ENCODE data around the gene TMEM14A. TPM values are rescaled to one million over a fixed set of nuclear protein-coding genes. Genes with fewer than 3 reads are reported as not detected.

TMEM14A gene
- total RNA-seq, 4 donors from 2014 or later = 6.2 to 9.3 (median 8.5) TPM

DNA sequence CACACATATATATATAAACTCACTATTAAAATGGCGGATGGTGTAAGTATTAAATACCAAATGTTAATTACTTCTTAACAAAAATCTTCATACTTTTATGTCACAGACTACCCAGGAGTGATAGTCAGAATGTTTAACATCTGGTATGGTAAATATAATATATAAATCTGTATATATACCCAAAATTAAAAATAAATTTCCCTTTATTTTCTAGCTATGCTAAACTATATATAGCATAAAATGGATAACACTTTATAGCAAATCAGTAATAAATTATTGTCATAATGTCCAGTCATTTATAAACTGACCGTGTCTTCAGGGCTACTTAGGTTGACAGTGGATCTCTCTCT, 55.3 kb downstream of the TMEM14A start:
- no peak for DNase-seq (ENCODE audit: low spot score in 2 of 2)
- WGBS, 2 donors = 88 to 89% methylated on average over 2 of the region's 2 CpGs
- no peak overlapping the region for H3K4me3 ChIP-seq (ENCODE audit: low read depth, poor library complexity, severe bottlenecking)
- intact Hi-C loops (cut with DNase I; ENCODE audit: low total_unique reads) = no loop called here
- no peak for TF ChIP-seq POLR2A (IDR thresholded peaks at IDR 0.05)
- TF ChIP-seq, protein P1, sequence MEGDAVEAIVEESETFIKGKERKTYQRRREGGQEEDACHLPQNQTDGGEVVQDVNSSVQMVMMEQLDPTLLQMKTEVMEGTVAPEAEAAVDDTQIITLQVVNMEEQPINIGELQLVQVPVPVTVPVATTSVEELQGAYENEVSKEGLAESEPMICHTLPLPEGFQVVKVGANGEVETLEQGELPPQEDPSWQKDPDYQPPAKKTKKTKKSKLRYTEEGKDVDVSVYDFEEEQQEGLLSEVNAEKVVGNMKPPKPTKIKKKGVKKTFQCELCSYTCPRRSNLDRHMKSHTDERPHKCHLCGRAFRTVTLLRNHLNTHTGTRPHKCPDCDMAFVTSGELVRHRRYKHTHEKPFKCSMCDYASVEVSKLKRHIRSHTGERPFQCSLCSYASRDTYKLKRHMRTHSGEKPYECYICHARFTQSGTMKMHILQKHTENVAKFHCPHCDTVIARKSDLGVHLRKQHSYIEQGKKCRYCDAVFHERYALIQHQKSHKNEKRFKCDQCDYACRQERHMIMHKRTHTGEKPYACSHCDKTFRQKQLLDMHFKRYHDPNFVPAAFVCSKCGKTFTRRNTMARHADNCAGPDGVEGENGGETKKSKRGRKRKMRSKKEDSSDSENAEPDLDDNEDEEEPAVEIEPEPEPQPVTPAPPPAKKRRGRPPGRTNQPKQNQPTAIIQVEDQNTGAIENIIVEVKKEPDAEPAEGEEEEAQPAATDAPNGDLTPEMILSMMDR (IDR thresholded peaks at IDR 0.05) = no peak

DNA sequence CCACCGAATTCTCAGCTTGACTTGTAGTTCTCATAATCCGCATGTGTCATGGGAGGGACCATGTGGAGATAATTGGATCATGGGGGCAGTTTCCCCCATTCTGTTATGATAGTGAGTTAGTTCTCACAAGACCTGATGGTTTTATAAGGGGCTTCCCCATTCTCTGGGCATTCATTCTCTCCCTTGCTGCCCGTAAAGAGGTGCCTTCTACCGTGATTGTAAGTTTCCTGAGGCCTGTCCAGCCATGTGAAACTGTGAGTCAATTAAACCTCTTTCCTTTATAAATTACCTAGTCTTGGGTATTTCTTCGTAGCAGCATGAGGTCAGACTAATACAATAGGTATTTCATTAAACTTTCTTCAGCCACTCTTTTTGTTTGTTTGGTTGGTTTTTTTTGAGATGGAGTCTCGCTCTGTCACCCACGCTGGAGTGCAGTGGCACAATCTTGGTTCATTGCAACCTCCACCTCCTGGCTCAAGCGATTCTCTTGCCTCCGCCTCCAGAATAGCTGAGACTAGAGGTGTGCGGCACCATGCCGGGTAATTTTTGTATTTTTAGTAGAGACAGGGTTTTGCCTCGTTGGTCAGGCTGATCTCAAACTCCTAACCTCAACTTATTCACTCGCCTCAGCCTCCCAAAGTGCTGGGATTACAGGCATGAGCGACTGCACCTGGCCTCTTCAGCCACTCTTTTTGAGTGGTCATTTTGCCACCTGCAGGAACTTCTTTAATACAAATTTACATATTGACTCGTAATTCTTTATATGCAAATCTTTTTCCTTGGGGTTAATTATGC, 56.0 kb downstream of the TMEM14A start:
- no peak overlapping the region for H3K4me3 ChIP-seq (ENCODE audit: low read depth, poor library complexity, severe bottlenecking)
- DNase-seq (ENCODE audit: low spot score in 2 of 2) = no peak
- 90 to 91% methylated on average over 15 of the region's 15 CpGs for WGBS, 2 donors
- intact Hi-C loops (cut with DNase I; ENCODE audit: low total_unique reads) = no loop called here
- TF ChIP-seq POLR2A (IDR thresholded peaks at IDR 0.05) = no peak
- TF ChIP-seq, protein P1 (IDR thresholded peaks at IDR 0.05) = no peak

DNA sequence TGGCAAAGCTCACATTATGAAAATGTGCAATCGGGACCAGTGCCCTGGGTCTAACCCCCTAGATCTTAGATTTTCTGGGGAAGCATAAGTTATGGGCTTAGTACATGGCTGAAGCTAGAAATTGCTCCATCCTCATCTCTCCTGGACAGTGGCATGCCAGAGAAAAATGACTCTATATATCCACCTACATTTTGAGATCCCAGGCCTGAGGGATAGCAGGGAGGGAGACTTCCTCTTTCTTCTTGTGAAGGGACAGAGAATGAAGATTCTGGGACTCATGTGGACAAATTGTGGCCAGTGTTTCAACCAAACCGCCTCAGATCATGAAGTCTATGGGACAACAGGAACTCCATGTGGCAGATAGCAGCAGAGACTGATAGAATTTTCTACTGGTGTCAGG, 57.0 kb downstream of the TMEM14A start:
- WGBS, 2 donors = 90 to 93% methylated on average over 2 of the region's 2 CpGs
- TF ChIP-seq POLR2A (IDR thresholded peaks at IDR 0.05) = no peak
- TF ChIP-seq, protein P1 (IDR thresholded peaks at IDR 0.05) = no peak
- intact Hi-C loops (cut with DNase I; ENCODE audit: low total_unique reads) = no loop called here
- no peak overlapping the region for H3K4me3 ChIP-seq (ENCODE audit: low read depth, poor library complexity, severe bottlenecking)
- DNase-seq (ENCODE audit: low spot score in 2 of 2) = no peak

DNA sequence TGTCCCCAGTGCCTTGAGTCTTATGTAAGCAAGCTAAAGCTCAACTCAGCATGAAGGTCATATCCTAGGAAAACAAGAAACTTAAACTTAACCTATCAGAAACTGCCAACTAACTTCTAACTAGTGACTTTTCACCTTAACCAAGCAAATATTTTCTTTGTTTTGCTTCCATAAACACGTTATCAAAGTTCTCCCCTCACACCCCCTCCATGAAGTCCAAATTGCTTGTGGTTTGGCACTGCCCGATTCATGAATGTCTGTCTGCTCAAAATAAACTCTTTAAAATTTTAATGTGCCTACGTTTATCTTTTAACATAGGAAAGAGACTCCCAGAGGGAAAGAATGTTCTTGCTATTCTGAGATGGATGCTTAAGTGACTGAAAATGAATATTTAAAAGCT, 57.5 kb downstream of the TMEM14A start:
- no peak overlapping the region for H3K4me3 ChIP-seq (ENCODE audit: low read depth, poor library complexity, severe bottlenecking)
- TF ChIP-seq, protein P1 (IDR thresholded peaks at IDR 0.05) = no peak
- TF ChIP-seq POLR2A (IDR thresholded peaks at IDR 0.05) = no peak
- intact Hi-C loops (cut with DNase I; ENCODE audit: low total_unique reads) = no loop called here
- no peak for DNase-seq (ENCODE audit: low spot score in 2 of 2)
- 49 to 55% methylated on average over 3 of the region's 3 CpGs for WGBS, 2 donors

DNA sequence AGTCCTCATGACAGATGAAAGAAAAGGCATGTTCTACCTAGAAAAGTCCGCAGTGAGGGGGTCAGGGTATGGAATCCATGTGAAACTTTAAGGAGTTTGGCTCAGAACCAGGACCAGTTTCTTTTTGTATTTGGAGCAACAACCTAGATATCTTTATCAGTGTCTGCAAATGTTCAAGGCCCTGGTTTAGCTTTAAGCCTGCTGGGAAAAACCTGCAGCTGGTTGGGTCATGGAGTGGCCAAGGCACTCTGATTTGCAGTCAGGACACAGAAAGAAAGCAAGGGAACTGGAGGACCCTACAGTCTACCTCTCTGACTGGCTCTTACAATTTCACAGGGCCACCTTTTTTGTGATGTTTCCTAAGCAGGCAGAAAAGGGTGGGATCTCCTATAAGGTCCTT, 58.7 kb downstream of the TMEM14A start:
- no peak for DNase-seq (ENCODE audit: low spot score in 2 of 2)
- TF ChIP-seq, protein P1 (IDR thresholded peaks at IDR 0.05) = no peak
- no peak for TF ChIP-seq POLR2A (IDR thresholded peaks at IDR 0.05)
- intact Hi-C loops (cut with DNase I; ENCODE audit: low total_unique reads) = no loop called here
- 50 to 82% methylated on average over 1 of the region's 1 CpG for WGBS, 2 donors
- no peak overlapping the region for H3K4me3 ChIP-seq (ENCODE audit: low read depth, poor library complexity, severe bottlenecking)

DNA sequence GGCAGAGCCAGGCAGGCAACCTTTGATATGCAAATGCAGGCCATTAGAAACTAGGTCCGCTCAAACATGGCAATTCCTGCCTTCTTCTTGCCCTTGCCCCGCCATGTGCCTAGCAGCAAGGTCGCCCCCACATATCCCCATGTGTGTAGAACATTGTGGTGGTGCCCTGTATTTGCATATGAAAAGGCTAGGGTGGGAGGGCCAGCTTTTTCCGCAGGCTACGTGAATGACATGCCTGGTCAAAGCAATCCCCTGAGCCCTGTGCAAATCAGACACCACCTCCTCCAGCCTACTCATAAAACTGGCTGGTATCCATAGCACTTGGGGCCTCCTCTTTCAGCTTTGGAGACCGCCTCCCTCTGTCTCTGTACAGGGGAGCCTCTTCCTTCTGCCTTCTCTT, 60.8 kb downstream of the TMEM14A start:
- 60 to 62% methylated on average over 6 of the region's 6 CpGs for WGBS, 2 donors
- no peak for DNase-seq (ENCODE audit: low spot score in 2 of 2)
- TF ChIP-seq, protein P1 (IDR thresholded peaks at IDR 0.05) = no peak
- TF ChIP-seq POLR2A (IDR thresholded peaks at IDR 0.05) = no peak
- no peak overlapping the region for H3K4me3 ChIP-seq (ENCODE audit: low read depth, poor library complexity, severe bottlenecking)
- intact Hi-C loops (cut with DNase I; ENCODE audit: low total_unique reads) = no loop called here
